Astrocyte (in vitro differentiated cells and primary cell): ENCODE data around the gene NUTM2G. TPM values are rescaled to one million over a fixed set of nuclear protein-coding genes. Genes with fewer than 3 reads are reported as not detected.
"Not testable (repeated sequence)": the region's sequence is repeated elsewhere in the genome, so short reads cannot be mapped to it uniquely, and the experiment has no call there.

Source experiments
- DNase-seq: peaks from one replicate; pipeline ENCODE4 v3.0.0-alpha.2; 2010; ENCODE audit warnings: low read depth
- FAIRE-seq: peaks from 2 replicates; lab custom pipeline; 2011; peaks lifted over from hg19 to GRCh38; lab: Jason Lieb, UNC
- H2AFZ ChIP-seq: 2 replicates; pipeline ENCODE4 v1.6.0; 2012; ENCODE audit warnings: low read depth, low read length, inconsistent platforms
- H3K27ac ChIP-seq: 2 replicates; pipeline ENCODE4 v1.5.1; 2011; ENCODE audit warnings: low read depth, low read length, inconsistent platforms
- H3K27me3 ChIP-seq: 2 replicates; pipeline ENCODE4 v1.6.0; 2011; ENCODE audit warnings: low read length, inconsistent platforms; ENCODE audit not compliant: insufficient read depth
- H3K36me3 ChIP-seq: 2 replicates; pipeline ENCODE4 v1.5.1; 2011; ENCODE audit warnings: low read length, inconsistent platforms; ENCODE audit not compliant: insufficient read depth
- H3K4me1 ChIP-seq: 2 replicates; pipeline ENCODE4 v1.5.1; 2011; ENCODE audit warnings: low read length, inconsistent platforms; ENCODE audit not compliant: insufficient read depth
- H3K4me2 ChIP-seq: 2 replicates; pipeline ENCODE4 v1.6.0; 2012; ENCODE audit warnings: low read length, inconsistent platforms
- H3K4me3 ChIP-seq: 2 replicates; pipeline ENCODE4 v1.5.1; 2011; ENCODE audit warnings: low read depth, mild to moderate bottlenecking, low read length, inconsistent platforms; ENCODE audit not compliant: insufficient read depth
- H3K79me2 ChIP-seq: 2 replicates; pipeline ENCODE4 v1.6.0; 2012; ENCODE audit warnings: mild to moderate bottlenecking, low read length, inconsistent platforms; ENCODE audit not compliant: insufficient read depth
- H3K9ac ChIP-seq: 2 replicates; pipeline ENCODE4 v1.6.0; 2012; ENCODE audit warnings: mild to moderate bottlenecking, low read length, inconsistent platforms
- H3K9me3 ChIP-seq: 2 replicates; pipeline ENCODE4 v1.5.1; 2012; ENCODE audit warnings: low read depth, mild to moderate bottlenecking, low read length, inconsistent platforms; ENCODE audit not compliant: insufficient read depth
- H4K20me1 ChIP-seq: 2 replicates; pipeline ENCODE4 v1.6.0; 2012; ENCODE audit warnings: low read length, inconsistent platforms; ENCODE audit not compliant: insufficient read depth
- H3K27ac Mint-ChIP-seq: one replicate; pipeline ENCODE4 v1.8.0; 2021; ENCODE audit warnings: mild to moderate bottlenecking, mixed read lengths; ENCODE audit not compliant: unreplicated experiment
- H3K27me3 Mint-ChIP-seq: one replicate; pipeline ENCODE4 v1.8.0; 2021; ENCODE audit warnings: low read depth, mixed read lengths; ENCODE audit not compliant: unreplicated experiment
- H3K36me3 Mint-ChIP-seq: one replicate; pipeline ENCODE4 v1.8.0; 2021; ENCODE audit warnings: low read depth, mixed read lengths; ENCODE audit not compliant: unreplicated experiment
- H3K4me1 Mint-ChIP-seq: one replicate; pipeline ENCODE4 v1.8.0; 2021; ENCODE audit warnings: low read depth, mixed read lengths; ENCODE audit not compliant: unreplicated experiment
- H3K4me3 Mint-ChIP-seq: one replicate; pipeline ENCODE4 v1.8.0; 2021; ENCODE audit warnings: mild to moderate bottlenecking, moderate library complexity, mixed read lengths; ENCODE audit not compliant: unreplicated experiment
- H3K9me3 Mint-ChIP-seq: one replicate; pipeline ENCODE4 v1.8.0; 2021; ENCODE audit warnings: mild to moderate bottlenecking, mixed read lengths; ENCODE audit not compliant: unreplicated experiment
- EZH2 ChIP-seq: IDR thresholded peaks from 2 replicates; pipeline ENCODE4 v1.6.1; 2012; ENCODE audit warnings: mild to moderate bottlenecking, low read length, inconsistent platforms; ENCODE audit not compliant: insufficient read depth
- total RNA-seq: library from RNA; stranded (reverse); gene quantifications from 2 replicates; pipeline ENCODE4 v1.2.1, GENCODE V29; 2021
- TF ChIP-seq, protein P1 (sequence below): IDR thresholded peaks from 2 replicates; pipeline ENCODE4 v1.5.1; 2011; ENCODE audit warnings: low read depth, mild to moderate bottlenecking, inconsistent platforms, low read length, moderate library complexity; ENCODE audit not compliant: insufficient read depth

NUTM2G gene
- total RNA-seq, 1 donor from 2014 or later = not detected

DNA sequence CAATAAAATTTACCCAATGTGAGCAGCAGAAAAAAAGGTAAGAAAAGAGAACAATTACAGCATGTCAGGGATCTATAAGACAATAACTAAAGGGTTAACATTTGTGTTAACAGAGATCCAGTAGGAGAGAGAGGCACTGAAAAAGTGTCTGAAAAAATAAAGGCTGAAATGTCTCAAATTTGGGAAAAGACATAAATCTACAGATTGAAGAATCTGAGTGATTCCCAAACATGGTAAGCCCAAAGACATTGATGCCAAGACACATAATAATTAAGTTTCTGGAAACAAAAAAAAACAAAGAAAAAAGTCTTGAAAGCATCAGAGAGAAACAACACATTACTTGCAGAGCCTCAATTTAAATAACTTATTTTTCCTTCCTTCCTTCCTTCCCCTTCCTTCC is 43.2 kb upstream of the NUTM2G start:
- Mint-ChIP-seq H3K36me3 (no peaks in the 10 kb centered on the region), H3K27me3 (no peaks in the 10 kb centered on the region), H3K9me3 (no peaks in the 10 kb centered on the region), H3K4me3 (no peak overlapping the region), H3K4me1 (peaks cover 15% of the 10 kb centered on the region), H3K27ac (no peak overlapping the region)
- H3K36me3 ChIP-seq = no peaks in the 10 kb centered on the region
- H3K9ac ChIP-seq = no peak overlapping the region
- no peak for DNase-seq
- no peak overlapping the region for H2AFZ ChIP-seq
- no peaks in the 10 kb centered on the region for H4K20me1 ChIP-seq
- no peak overlapping the region for H3K4me3 ChIP-seq
- no peak for TF ChIP-seq EZH2
- TF ChIP-seq, protein P1, sequence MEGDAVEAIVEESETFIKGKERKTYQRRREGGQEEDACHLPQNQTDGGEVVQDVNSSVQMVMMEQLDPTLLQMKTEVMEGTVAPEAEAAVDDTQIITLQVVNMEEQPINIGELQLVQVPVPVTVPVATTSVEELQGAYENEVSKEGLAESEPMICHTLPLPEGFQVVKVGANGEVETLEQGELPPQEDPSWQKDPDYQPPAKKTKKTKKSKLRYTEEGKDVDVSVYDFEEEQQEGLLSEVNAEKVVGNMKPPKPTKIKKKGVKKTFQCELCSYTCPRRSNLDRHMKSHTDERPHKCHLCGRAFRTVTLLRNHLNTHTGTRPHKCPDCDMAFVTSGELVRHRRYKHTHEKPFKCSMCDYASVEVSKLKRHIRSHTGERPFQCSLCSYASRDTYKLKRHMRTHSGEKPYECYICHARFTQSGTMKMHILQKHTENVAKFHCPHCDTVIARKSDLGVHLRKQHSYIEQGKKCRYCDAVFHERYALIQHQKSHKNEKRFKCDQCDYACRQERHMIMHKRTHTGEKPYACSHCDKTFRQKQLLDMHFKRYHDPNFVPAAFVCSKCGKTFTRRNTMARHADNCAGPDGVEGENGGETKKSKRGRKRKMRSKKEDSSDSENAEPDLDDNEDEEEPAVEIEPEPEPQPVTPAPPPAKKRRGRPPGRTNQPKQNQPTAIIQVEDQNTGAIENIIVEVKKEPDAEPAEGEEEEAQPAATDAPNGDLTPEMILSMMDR = no peak
- no peaks in the 10 kb centered on the region for H3K9me3 ChIP-seq
- H3K4me1 ChIP-seq = peaks cover 9% of the 10 kb centered on the region
- H3K79me2 ChIP-seq = no peaks in the 10 kb centered on the region
- no peak for FAIRE-seq
- no peak overlapping the region for H3K27ac ChIP-seq
- no peaks in the 10 kb centered on the region for H3K27me3 ChIP-seq
- H3K4me2 ChIP-seq = no peak overlapping the region

DNA sequence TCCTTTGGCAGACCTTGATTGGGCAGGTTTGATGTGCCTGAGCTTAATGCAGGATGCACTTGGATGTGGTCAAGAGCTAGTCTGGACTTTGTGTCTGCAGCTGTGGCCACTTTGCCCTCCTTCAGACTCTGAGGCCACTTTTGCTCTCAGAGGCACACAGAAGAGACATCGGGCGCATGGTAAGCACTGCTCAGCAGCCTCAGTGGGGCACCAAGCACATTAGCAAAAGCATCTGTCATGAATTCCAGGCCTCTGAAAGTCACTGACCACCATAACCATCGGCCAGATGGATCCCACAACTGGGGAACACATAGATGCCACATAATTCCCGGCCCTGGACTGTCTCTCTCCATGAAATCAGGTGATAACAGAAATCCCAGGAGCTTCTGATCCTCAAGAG is 40.1 kb upstream of the NUTM2G start:
- Histone ChIP-seq H3K27ac (no peak overlapping the region), H3K9me3 (no peaks in the 10 kb centered on the region), H3K79me2 (no peaks in the 10 kb centered on the region), H2AFZ (no peak overlapping the region), H3K27me3 (no peaks in the 10 kb centered on the region), H3K4me3 (no peak overlapping the region), H3K4me2 (no peak overlapping the region), H4K20me1 (no peaks in the 10 kb centered on the region), H3K36me3 (no peaks in the 10 kb centered on the region), H3K4me1 (peaks cover 9% of the 10 kb centered on the region), H3K9ac (no peak overlapping the region)
- DNase-seq (no peak), FAIRE-seq (no peak)
- peaks cover 15% of the 10 kb centered on the region for H3K4me1 Mint-ChIP-seq
- no peaks in the 10 kb centered on the region for H3K9me3 Mint-ChIP-seq
- no peak overlapping the region for H3K27ac Mint-ChIP-seq
- H3K27me3 Mint-ChIP-seq = no peaks in the 10 kb centered on the region
- H3K36me3 Mint-ChIP-seq = peaks cover 3% of the 10 kb centered on the region
- no peak overlapping the region for H3K4me3 Mint-ChIP-seq
- no peak for TF ChIP-seq EZH2
- TF ChIP-seq, protein P1 = no peak

DNA sequence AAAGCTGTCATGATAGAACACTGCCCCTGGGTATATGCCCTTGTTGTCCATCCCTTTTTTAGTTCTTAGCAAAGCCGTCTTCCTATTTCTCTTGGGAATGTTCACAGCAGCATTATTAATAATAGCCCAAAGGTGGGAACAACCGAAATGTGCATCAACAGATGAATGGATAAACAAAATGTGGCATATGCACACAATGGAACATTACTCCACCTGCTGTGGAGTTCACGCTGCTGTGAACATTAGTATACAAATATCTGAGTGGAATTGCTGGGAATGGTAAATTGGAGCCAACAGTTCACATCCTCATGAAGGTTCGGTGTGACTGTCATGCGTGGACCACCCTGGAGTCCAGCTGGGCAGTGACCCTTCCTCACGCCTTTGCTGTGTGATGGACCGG is 36.5 kb upstream of the NUTM2G start:
- no peaks in the 10 kb centered on the region for H4K20me1 ChIP-seq
- peaks cover 2% of the 10 kb centered on the region for H3K36me3 ChIP-seq
- H3K27me3 ChIP-seq = no peaks in the 10 kb centered on the region
- no peaks in the 10 kb centered on the region for H3K9me3 ChIP-seq
- H2AFZ ChIP-seq = no peak overlapping the region
- TF ChIP-seq, protein P1 = no peak
- TF ChIP-seq EZH2 = no peak
- no peak overlapping the region for H3K4me3 Mint-ChIP-seq
- H3K27me3 Mint-ChIP-seq = no peaks in the 10 kb centered on the region
- DNase-seq (no peak), FAIRE-seq (no peak)
- peaks cover 10% of the 10 kb centered on the region for H3K36me3 Mint-ChIP-seq
- no peaks in the 10 kb centered on the region for H3K4me1 Mint-ChIP-seq
- H3K9me3 Mint-ChIP-seq = no peaks in the 10 kb centered on the region
- H3K27ac ChIP-seq = no peak overlapping the region
- no peak overlapping the region for H3K9ac ChIP-seq
- H3K4me1 ChIP-seq = no peaks in the 10 kb centered on the region
- no peak overlapping the region for H3K4me2 ChIP-seq
- no peak overlapping the region for H3K27ac Mint-ChIP-seq
- H3K79me2 ChIP-seq = no peaks in the 10 kb centered on the region
- H3K4me3 ChIP-seq = no peak overlapping the region

DNA sequence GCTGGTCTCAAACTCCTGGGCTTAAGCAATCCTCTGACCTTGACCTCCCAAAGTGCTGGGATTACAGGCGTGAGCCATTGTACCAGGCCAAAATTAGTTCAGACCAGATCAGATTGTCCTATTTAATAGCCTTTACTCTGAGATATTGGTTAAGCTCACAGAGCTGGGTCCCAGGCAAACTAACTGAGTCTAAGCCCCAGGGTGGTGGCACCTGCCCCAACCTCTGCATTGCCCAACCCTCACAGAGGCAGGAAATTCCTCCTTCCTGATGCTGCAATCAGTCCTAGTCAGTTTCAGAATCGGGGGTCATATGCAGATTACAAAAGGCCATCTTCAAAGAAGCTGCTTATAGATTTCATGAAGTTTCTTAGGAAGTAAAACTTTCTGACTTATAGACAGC is 28.6 kb upstream of the NUTM2G start:
- not testable (repeated sequence) for H3K27me3 ChIP-seq, H3K4me3 ChIP-seq, FAIRE-seq, H3K9me3 ChIP-seq, H3K27me3 Mint-ChIP-seq, H3K4me1 Mint-ChIP-seq, H3K9me3 Mint-ChIP-seq, H3K4me3 Mint-ChIP-seq, H3K4me1 ChIP-seq, H2AFZ ChIP-seq, H3K36me3 ChIP-seq, H3K27ac ChIP-seq, H3K27ac Mint-ChIP-seq, H3K9ac ChIP-seq, DNase-seq, H3K79me2 ChIP-seq, H3K36me3 Mint-ChIP-seq, H4K20me1 ChIP-seq, H3K4me2 ChIP-seq
